GM23338 (cell line): ENCODE data around the gene KLHL26. TPM values are rescaled to one million over a fixed set of nuclear protein-coding genes. Genes with fewer than 3 reads are reported as not detected.

Experiments used
- ATAC-seq: fragments of 200-7000 bp; cut with Tn5 transposase; 3 replicates; pipeline ENCODE4 v1.9.1; 2020
- DNase-seq: peaks from one replicate; pipeline ENCODE4 v3.0.0-alpha.2; 2015; ENCODE audit warnings: low spot score
- H2AFZ ChIP-seq: fragments of 200-600 bp; sonication (generic); 2 replicates; pipeline ENCODE4 v1.8.0; 2016; ENCODE audit warnings: antibody characterized with exemption, mild to moderate bottlenecking, moderate library complexity
- H3F3A ChIP-seq: fragments of 200-600 bp; sonication (generic); replicated peaks from 2 replicates; pipeline ENCODE4 v1.8.0; 2017; ENCODE audit warnings: antibody characterized with exemption, mixed run types, low read depth
- H3K27ac ChIP-seq: fragments of 200-600 bp; sonication (generic); 2 replicates; pipeline ENCODE4 v1.6.1; 2016; ENCODE audit warnings: low read depth
- H3K27me3 ChIP-seq: fragments of 200-600 bp; sonication (generic); 2 replicates; pipeline ENCODE4 v1.8.0; 2016; ENCODE audit warnings: mild to moderate bottlenecking, mixed run types, moderate library complexity; ENCODE audit not compliant: insufficient read depth
- H3K36me3 ChIP-seq: fragments of 200-600 bp; sonication (generic); 2 replicates; pipeline ENCODE4 v1.8.0; 2016; ENCODE audit warnings: mild to moderate bottlenecking; ENCODE audit not compliant: insufficient read depth
- H3K4me1 ChIP-seq: fragments of 200-600 bp; sonication (generic); 2 replicates; pipeline ENCODE4 v1.8.0; 2016; ENCODE audit warnings: mild to moderate bottlenecking, moderate library complexity; ENCODE audit not compliant: insufficient read depth
- H3K4me2 ChIP-seq: fragments of 200-600 bp; sonication (generic); 2 replicates; pipeline ENCODE4 v1.7.1; 2017; ENCODE audit warnings: mixed run types
- H3K4me3 ChIP-seq: fragments of 200-600 bp; sonication (generic); 2 replicates; pipeline ENCODE4 v1.6.1; 2016; ENCODE audit warnings: mixed run types
- H3K79me2 ChIP-seq: fragments of 200-600 bp; sonication (generic); replicated peaks from 2 replicates; pipeline ENCODE4 v1.8.0; 2017; ENCODE audit warnings: mild to moderate bottlenecking; ENCODE audit not compliant: insufficient read depth
- H3K9me2 ChIP-seq: fragments of 200-600 bp; sonication (generic); 2 replicates; pipeline ENCODE4 v1.8.0; 2017; ENCODE audit not compliant: insufficient read depth
- H4K20me1 ChIP-seq: fragments of 200-600 bp; sonication (generic); replicated peaks from 2 replicates; pipeline ENCODE4 v1.8.0; 2017; ENCODE audit warnings: mild to moderate bottlenecking; ENCODE audit not compliant: insufficient read depth
- H3K27ac Mint-ChIP-seq: 2 replicates; pipeline ENCODE4 v1.8.0; 2020; ENCODE audit warnings: inconsistent platforms, mild to moderate bottlenecking, moderate library complexity, mixed read lengths
- H3K27me3 Mint-ChIP-seq: 3 replicates; pipeline ENCODE4 v1.8.0; 2022; ENCODE audit warnings: low read depth, mild to moderate bottlenecking, moderate library complexity, mixed read lengths, inconsistent platforms; ENCODE audit not compliant: insufficient read depth, poor library complexity
- H3K36me3 Mint-ChIP-seq: 3 replicates; pipeline ENCODE4 v1.8.0; 2021; ENCODE audit warnings: low read depth, mild to moderate bottlenecking, inconsistent platforms, moderate library complexity, mixed read lengths
- H3K4me1 Mint-ChIP-seq: 3 replicates; pipeline ENCODE4 v1.8.0; 2020; ENCODE audit warnings: mild to moderate bottlenecking, inconsistent platforms, mixed read lengths
- H3K4me3 Mint-ChIP-seq: 3 replicates; pipeline ENCODE4 v1.8.0; 2021; ENCODE audit warnings: moderate library complexity, mild to moderate bottlenecking, inconsistent platforms, mixed read lengths
- H3K9me3 Mint-ChIP-seq: 3 replicates; pipeline ENCODE4 v1.8.0; 2020; ENCODE audit warnings: moderate library complexity, mild to moderate bottlenecking, inconsistent platforms, mixed read lengths
- CTCF ChIP-seq, 2 experiments: fragments of 200-600 bp in 1 of 2; sonication (generic) in 1 of 2; conservative IDR thresholded peaks; 2 replicates each; pipeline versions ENCODE4 v1.5.1 to v1.6.1; 2016 to 2017; ENCODE audit warnings: antibody characterized with exemption in 2 of 2, low read depth in 2 of 2, mild to moderate bottlenecking in 2 of 2, moderate library complexity in 1 of 2
- EZH2 ChIP-seq: fragments of 200-600 bp; sonication (generic); IDR thresholded peaks from one replicate; pipeline ENCODE4 v1.8.0; 2017; ENCODE audit warnings: antibody characterized with exemption, mild to moderate bottlenecking, low read depth; ENCODE audit not compliant: unreplicated experiment
- STAT1 ChIP-seq: IDR thresholded peaks from one replicate; pipeline ENCODE4 v1.6.1; 2016; ENCODE audit warnings: antibody characterized with exemption; ENCODE audit not compliant: unreplicated experiment
- ZNF331 ChIP-seq: fragments of 250-450 bp; sonication (Bioruptor Pico); IDR thresholded peaks from 2 replicates; pipeline ENCODE4 v1.5.0; 2020; ENCODE audit warnings: low read depth, mild to moderate bottlenecking, moderate library complexity
- polyA plus RNA-seq: library from polyadenylated mRNA; unstranded; fragments of >200 nt; fragmentation: Nextera tagmentation; extraction: Ambion mirVana; gene quantifications from 2 replicates; pipeline ENCODE4 v1.2.1, GENCODE V29; 2016
- total RNA-seq: library from RNA; depleted of rRNA; stranded (reverse); fragments of >200 nt; shearing (Covaris generic); gene quantifications from 2 replicates; pipeline ENCODE4 v1.2.3, GENCODE V29; 2014

Gene KLHL26
- total and polyA plus RNA-seq, 2 experiments from 2014 or later: 3.6 to 11.2 TPM

GRCh38 chr19:18607226-18608101, 29.4 kb upstream of the KLHL26 start:
- Histone ChIP-seq H3K4me2 (peak overlapping the region; percentile 84), H3K36me3 (no peaks in the 10 kb centered on the region), H4K20me1 (0 out of 2 replicates have a peak, but pooled peaks cover 7% of the 10 kb centered on the region), H2AFZ (no peak overlapping the region; the same call in 1 of the 2 replicates), H3K79me2 (no peaks in the 10 kb centered on the region), H3K4me3 (peak overlapping the region; percentile 52), H3K9me2 (no peaks in the 10 kb centered on the region), H3K4me1 (peaks cover 59% of the 10 kb centered on the region), H3F3A (peaks cover 37% of the 10 kb centered on the region), H3K27ac (no peak overlapping the region), H3K27me3 (peaks cover 96% of the 10 kb centered on the region)
- Mint-ChIP-seq H3K36me3 (peaks cover 2% of the 10 kb centered on the region; the same call in 1 of the 3 replicates), H3K9me3 (no peaks in the 10 kb centered on the region; the same call in 2 of the 3 replicates), H3K27ac (no peak overlapping the region), H3K4me3 (peak overlapping the region; percentile 62), H3K4me1 (peaks cover 48% of the 10 kb centered on the region), H3K27me3 (peaks cover 82% of the 10 kb centered on the region)
- peak; percentile 89 for TF ChIP-seq EZH2
- TF ChIP-seq CTCF (conservative IDR thresholded peaks at IDR 0.05; ENCODE audit: low read depth in 2 of 2): no peak
- ATAC-seq (no peak), DNase-seq (peak; percentile 65)

- TF ChIP-seq STAT1: no peak
- no peak for TF ChIP-seq CTCF (conservative IDR thresholded peaks at IDR 0.05; ENCODE audit: low read depth in 2 of 2)
- peak; percentile 33 for TF ChIP-seq EZH2
- no peak for TF ChIP-seq ZNF331 (CRISPR knock-in tag)
- peak overlapping the region; percentile 52 for H3K4me3 ChIP-seq
- Mint-ChIP-seq H3K4me1 (peaks cover 46% of the 10 kb centered on the region), H3K27ac (no peak overlapping the region), H3K27me3 (peaks cover 80% of the 10 kb centered on the region), H3K9me3 (no peaks in the 10 kb centered on the region; the same call in 2 of the 3 replicates), H3K4me3 (peak overlapping the region; percentile 62), H3K36me3 (peaks cover 2% of the 10 kb centered on the region; the same call in 1 of the 3 replicates)
- no peaks in the 10 kb centered on the region for H3K9me2 ChIP-seq
- peak; percentile 39 for DNase-seq
- H3K27me3 ChIP-seq: peaks cover 96% of the 10 kb centered on the region
- no peaks in the 10 kb centered on the region for H4K20me1 ChIP-seq
- no peak overlapping the region for H3K27ac ChIP-seq
- no peak overlapping the region for H2AFZ ChIP-seq
- peaks cover 54% of the 10 kb centered on the region for H3K4me1 ChIP-seq
- no peak for ATAC-seq
- H3K4me2 ChIP-seq: peak overlapping the region; percentile 84
- H3K79me2 ChIP-seq: no peaks in the 10 kb centered on the region
- peaks cover 32% of the 10 kb centered on the region for H3F3A ChIP-seq
- no peaks in the 10 kb centered on the region for H3K36me3 ChIP-seq
Observed at GRCh38 chr19:18608102-18608804, 28.6 kb upstream of the KLHL26 start.
